Spleen (tissue), 11 donors: Measurements from ENCODE around the gene NAT8L. TPM values are rescaled to one million over a fixed set of nuclear protein-coding genes. Genes with fewer than 3 reads are reported as not detected.

Source experiments
- DNase-seq: peaks from one replicate; pipeline ENCODE4 v3.0.0-alpha.2; 2020
- H3K27ac ChIP-seq, 8 donors: fragments of 200-600 bp; sonication (generic) in 7 of 8; 1 replicate in 4 of 8; 2 replicates in 4 of 8; pipeline versions ENCODE4 v1.5.0 to v1.8.0; 2016 to 2021; ENCODE audit warnings: inconsistent platforms in 4 of 8, mild to moderate bottlenecking in 4 of 8, moderate library complexity in 1 of 8
- H3K27me3 ChIP-seq, 7 donors: fragments of 200-600 bp; sonication (generic) in 6 of 7; replicated peaks in 1 of 7; 1 replicate in 4 of 7; 2 replicates in 3 of 7; pipeline versions ENCODE4 v1.5.0 to v1.8.0; 2016 to 2021; ENCODE audit warnings: inconsistent platforms in 3 of 7, mild to moderate bottlenecking in 1 of 7
- H3K36me3 ChIP-seq, 6 donors: fragments of 200-600 bp; sonication (generic) in 5 of 6; 1 replicate in 4 of 6; 2 replicates in 2 of 6; pipeline versions ENCODE4 v1.5.0 to v1.8.0; 2016 to 2021; ENCODE audit warnings: inconsistent platforms in 2 of 6
- H3K4me1 ChIP-seq, 6 donors: fragments of 200-600 bp; sonication (generic) in 5 of 6; 1 replicate in 3 of 6; 2 replicates in 3 of 6; pipeline versions ENCODE4 v1.5.0 to v1.8.0; 2016 to 2021; ENCODE audit warnings: inconsistent platforms in 3 of 6
- H3K4me3 ChIP-seq, 8 donors: fragments of 200-600 bp; sonication (generic) in 7 of 8; 1 replicate in 4 of 8; 2 replicates in 4 of 8; pipeline versions ENCODE4 v1.5.0 to v1.8.0; 2016 to 2021; ENCODE audit warnings: inconsistent platforms in 4 of 8, mild to moderate bottlenecking in 4 of 8, moderate library complexity in 2 of 8
- H3K9me3 ChIP-seq, 8 donors: fragments of 200-600 bp; sonication (generic) in 7 of 8; 1 replicate in 4 of 8; 2 replicates in 4 of 8; pipeline versions ENCODE4 v1.5.0 to v1.8.0; 2016 to 2021; ENCODE audit warnings: inconsistent platforms in 4 of 8
- CTCF ChIP-seq, 11 experiments: fragments of 200-600 bp in 7 of 11; fragments of 450-650 bp in 4 of 11; sonication (generic) in 4 of 11; IDR thresholded peaks in 8 of 11; conservative IDR thresholded peaks in 3 of 11; 1 replicate in 7 of 11; 2 replicates in 4 of 11; pipeline versions ENCODE4 v1.4.0 to v1.8.0; 2016 to 2021; ENCODE audit warnings: antibody characterized with exemption in 11 of 11, inconsistent platforms in 4 of 11, mild to moderate bottlenecking in 1 of 11
- POLR2A ChIP-seq, 3 donors: fragments of 450-650 bp; IDR thresholded peaks; one replicate each; pipeline ENCODE4 v1.5.1; 2017; ENCODE audit warnings: antibody characterized with exemption in 3 of 3, mild to moderate bottlenecking in 1 of 3
- POLR2AphosphoS5 ChIP-seq, 3 donors: sonication (generic); formaldehyde crosslinking; IDR thresholded peaks; one replicate each; pipeline ENCODE4 v1.5.1; 2017; ENCODE audit warnings: antibody characterized with exemption in 3 of 3
- WGBS, 5 donors: extraction: QIAGEN DNeasy Blood & Tissue Kit in 3 of 5; methylation state at CpG; one replicate each; pipeline versions ENCODE4 v1.1.5 to v1.1.7; 2013 to 2018; 5-methylcytosine and 5-hydroxymethylcytosine counted together
- intact Hi-C: fragments of 100-400 bp; cut with DNase I; formaldehyde crosslinking; loops from one replicate; pipeline ENCODE4 v1.15.0; 2023; ENCODE audit warnings: low total_unique reads
- polyA plus RNA-seq, 3 donors: library from polyadenylated mRNA; stranded (reverse); fragments of 200-250 nt; gene quantifications; one replicate each; pipeline ENCODE4 v1.2.1, GENCODE V29; 2013
- total RNA-seq, 7 donors: library from RNA; depleted of rRNA in 3 of 7; stranded (reverse); fragments of >200 nt in 3 of 7; fragmentation: NEBNext Ultra II Directional in 4 of 7; extraction: Animal tissue kit (Norgen Biotek cat#: 25700) in 4 of 7; gene quantifications; one replicate each; pipeline versions ENCODE4 v1.1.0 to v1.2.1, GENCODE V29; 2016 to 2021
- donor health status: healthy with polysubstance abuse.
- donor health status: DM: no; HTN: no; CAD: no; lungs with moderate emphysema.
- donor health status: DM: no; HTN: no; CAD: no.
- donor health status: Bipolar disorder and iron deficiency.
- donor health status: healthy.
- donor health status: DM: no; HTN: no; CAD: no.
- donor health status: DM: yes; HTN: yes; CAD: no.

The NAT8L gene
- total and polyA plus RNA-seq, 10 donors, result 0.13 to 3.1 (median 0.72) TPM

DNA sequence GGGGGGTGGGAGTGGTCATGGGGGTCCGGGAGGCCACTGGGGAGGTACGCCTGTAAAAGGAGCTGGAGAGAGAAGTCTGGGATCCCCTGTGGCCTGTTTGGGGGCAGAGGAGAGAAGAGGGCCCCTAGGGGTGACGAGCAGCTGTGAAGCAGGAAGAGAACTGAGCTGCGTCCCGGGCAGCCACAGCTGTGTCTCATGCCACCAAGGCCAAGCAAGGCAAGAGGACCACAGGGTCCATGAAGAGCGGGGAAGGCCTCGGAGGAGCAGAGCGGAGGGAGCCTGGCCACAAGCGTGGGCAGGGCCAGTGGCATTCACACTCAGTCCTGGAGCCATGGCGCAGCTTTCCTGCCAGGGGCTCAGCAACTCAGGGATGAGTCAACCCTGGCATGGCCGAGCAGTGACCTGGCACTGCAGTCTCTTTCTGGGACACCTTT lies 13.6 kb upstream of the NAT8L start:
- DNase-seq, result peak; percentile 54
- intact Hi-C loops, result no loop called here
- H3K27me3 ChIP-seq, result peaks cover 0 to 63% (median 32%) of the 10 kb centered on the region in 7 donors

GRCh38 chr4:2046031-2046961 lies 12.8 kb upstream of the NAT8L start:
- DNase-seq, result peak; percentile 48
- TF ChIP-seq POLR2AphosphoS5 (IDR thresholded peaks at IDR 0.05) (no peak), POLR2A (IDR thresholded peaks at IDR 0.05) (no peak), CTCF (IDR thresholded peaks at IDR 0.05 in 8 of 11, conservative IDR thresholded peaks at IDR 0.05 in 3 of 11) (no peak)
- Histone ChIP-seq H3K4me3 (no peak overlapping the region), H3K36me3 (peaks cover 0 to 4% (median 0%) of the 10 kb centered on the region in 6 donors), H3K9me3 (peaks cover 0 to 5% (median 0%) of the 10 kb centered on the region in 8 donors), H3K4me1 (peaks cover 1 to 24% (median 12%) of the 10 kb centered on the region in 6 donors), H3K27ac (no peak overlapping the region), H3K27me3 (peaks cover 0 to 63% (median 29%) of the 10 kb centered on the region in 7 donors)
- 61 to 71% (median 68%) methylated on average over 21 to 28 of the region's 28 CpGs for WGBS, 5 donors
- intact Hi-C loops, result no loop called here

More for the DNA sequence above, 13.6 kb upstream of the NAT8L start:
- Histone ChIP-seq H3K9me3 (peaks cover 0 to 5% (median 0%) of the 10 kb centered on the region in 8 donors), H3K4me3 (no peak overlapping the region), H3K36me3 (peaks cover 0 to 4% (median 0%) of the 10 kb centered on the region in 6 donors), H3K4me1 (peaks cover 9 to 32% (median 20%) of the 10 kb centered on the region in 6 donors), H3K27ac (no peak overlapping the region)
- 68 to 74% (median 72%) methylated on average over 11 of the region's 11 CpGs for WGBS, 5 donors
- no peak for TF ChIP-seq CTCF (IDR thresholded peaks at IDR 0.05 in 8 of 11, conservative IDR thresholded peaks at IDR 0.05 in 3 of 11)
- TF ChIP-seq POLR2A (IDR thresholded peaks at IDR 0.05), result no peak
- TF ChIP-seq POLR2AphosphoS5 (IDR thresholded peaks at IDR 0.05), result no peak

- Histone ChIP-seq H3K4me3 (no peak overlapping the region), H3K27me3 (peaks cover 0 to 63% (median 28%) of the 10 kb centered on the region in 7 donors), H3K4me1 (peaks cover 0 to 16% (median 7%) of the 10 kb centered on the region in 6 donors), H3K9me3 (peaks cover 0 to 5% (median 0%) of the 10 kb centered on the region in 8 donors), H3K36me3 (peaks cover 0 to 4% (median 0%) of the 10 kb centered on the region in 6 donors), H3K27ac (no peak overlapping the region)
- 39 to 46% (median 39%) methylated on average over 35 to 57 of the region's 57 CpGs for WGBS, 5 donors
- TF ChIP-seq CTCF (IDR thresholded peaks at IDR 0.05 in 8 of 11, conservative IDR thresholded peaks at IDR 0.05 in 3 of 11), result no peak
- no peak for TF ChIP-seq POLR2AphosphoS5 (IDR thresholded peaks at IDR 0.05)
- no peak for TF ChIP-seq POLR2A (IDR thresholded peaks at IDR 0.05)
- intact Hi-C loops, result no loop called here
- DNase-seq, result peak; percentile 65
Measured at GRCh38 chr4:2047031-2047660, 12.0 kb upstream of the NAT8L start.
